Measurements from ENCODE around the gene OR10H4. TPM values are rescaled to one million over a fixed set of nuclear protein-coding genes. Genes with fewer than 3 reads are reported as not detected.

The OR10H4 gene
- total and polyA plus RNA-seq, 2 of the 8 experiments (the other 6 are each of a cell fraction or from before 2014, with no cell fraction given) = not detected

GRCh38 chr19:15944401-15944800, 4.4 kb upstream of the OR10H4 start (continued):
- no peak for TF ChIP-seq CHD7 (IDR thresholded peaks at IDR 0.05; ENCODE audit: insufficient replicate concordance, low read length)

All from H1 (cell line).